Activated gamma-delta T cell treated with anti-CD3 and anti-CD28 coated beads, Interleukin-2, amount 50 U/mL, for 16 hours (primary cell): ENCODE results near the gene VWA8.
"Not testable (repeated sequence)": the region's sequence is repeated elsewhere in the genome, so short reads cannot be mapped to it uniquely, and the experiment has no call there.

Source experiments
- DNase-seq: peaks from one replicate; pipeline ENCODE4 v3.0.0-alpha.2; 2020; ENCODE audit warnings: low read depth

The VWA8 gene

GRCh38 chr13:41966671-41967070 is 5.8 kb upstream of the VWA8 start:
- no peak for DNase-seq

- no peak for DNase-seq
These were observed 2.1 kb upstream of the VWA8 start for GRCh38 chr13:41962994-41963393.

GRCh38 chr13:41961466-41961760 is 504 bp upstream of the VWA8 start:
- no peak for DNase-seq

- DNase-seq: no peak
These were observed 685 bp downstream of the VWA8 start for GRCh38 chr13:41960211-41960636.

GRCh38 chr13:41956272-41956671 is 4.6 kb downstream of the VWA8 start:
- no peak for DNase-seq

- no peak for DNase-seq
These were observed 5.3 kb downstream of the VWA8 start for GRCh38 chr13:41955605-41956004.

GRCh38 chr13:41954226-41954625 is 6.7 kb downstream of the VWA8 start:
- no peak for DNase-seq

- DNase-seq: no peak
These were observed 8.2 kb downstream of the VWA8 start for GRCh38 chr13:41952749-41953148.

GRCh38 chr13:41949104-41949503 is 11.8 kb downstream of the VWA8 start:
- not testable (repeated sequence) for DNase-seq

- no peak for DNase-seq
These were observed 15.0 kb downstream of the VWA8 start for GRCh38 chr13:41945926-41946325.

GRCh38 chr13:41944635-41945397 is 16.1 kb downstream of the VWA8 start:
- DNase-seq: no peak

GRCh38 chr13:41944229-41944628 is 16.7 kb downstream of the VWA8 start:
- no peak for DNase-seq

GRCh38 chr13:41942462-41943094 is 18.3 kb downstream of the VWA8 start:
- no peak for DNase-seq

- DNase-seq: no peak
These were observed 19.7 kb downstream of the VWA8 start for GRCh38 chr13:41941174-41941573.

GRCh38 chr13:41939398-41939797 is 21.5 kb downstream of the VWA8 start:
- no peak for DNase-seq

- no peak for DNase-seq
These were observed 22.0 kb downstream of the VWA8 start for GRCh38 chr13:41938918-41939317.

- no peak for DNase-seq
These were observed 23.5 kb downstream of the VWA8 start for GRCh38 chr13:41937388-41937787.

- DNase-seq: no peak
These were observed 25.4 kb downstream of the VWA8 start for GRCh38 chr13:41935501-41935900.

GRCh38 chr13:41934994-41935393 is 25.9 kb downstream of the VWA8 start:
- no peak for DNase-seq

- DNase-seq: no peak
These were observed 26.8 kb downstream of the VWA8 start for GRCh38 chr13:41934120-41934519.

GRCh38 chr13:41931337-41931736 is 29.6 kb downstream of the VWA8 start:
- DNase-seq: no peak

- no peak for DNase-seq
These were observed 30.8 kb downstream of the VWA8 start for GRCh38 chr13:41930154-41930553.

- DNase-seq: no peak
These were observed 32.6 kb downstream of the VWA8 start for GRCh38 chr13:41928323-41928722.

GRCh38 chr13:41925014-41925413 is 35.9 kb downstream of the VWA8 start:
- DNase-seq: no peak
